BJ (cell line): ENCODE data around the gene RFX1. TPM values are rescaled to one million over a fixed set of nuclear protein-coding genes. Genes with fewer than 3 reads are reported as not detected.

Source experiments
- CTCF ChIA-PET: fragments of 350-600 bp; formaldehyde crosslinking; extraction: SDS; loops from one replicate; lab custom pipeline; 2021; ENCODE audit warnings: antibody characterized with exemption, inconsistent platforms; lab: Yijun Ruan, JAX
- POLR2A ChIA-PET: fragments of 300-600 bp; sonication (Branson Sonifier 250); formaldehyde crosslinking; extraction: SDS; loops from one replicate; lab custom pipeline; 2021; ENCODE audit warnings: antibody characterized with exemption; lab: Charles Lee
- DNase-seq: peaks from one replicate; pipeline ENCODE4 v3.0.0-alpha.2; 2011; ENCODE audit warnings: low read depth
- H3K27me3 ChIP-seq: 2 replicates; pipeline ENCODE4 v1.6.0; 2011; ENCODE audit warnings: low read length; ENCODE audit not compliant: control insufficient read depth, insufficient read depth
- H3K36me3 ChIP-seq: 2 replicates; pipeline ENCODE4 v1.5.1; 2011; ENCODE audit warnings: low read length; ENCODE audit not compliant: control insufficient read depth, insufficient read depth
- H3K4me3 ChIP-seq: 2 replicates; pipeline ENCODE4 v1.5.1; 2011; ENCODE audit warnings: low read depth, mild to moderate bottlenecking, control low read depth, low read length
- polyA plus RNA-seq: library from polyadenylated mRNA; depleted of rRNA; stranded (reverse); fragments of >200 nt; gene quantifications from 2 replicates; pipeline ENCODE4 v1.2.3, GENCODE V29; 2011
- TF ChIP-seq, protein P1 (sequence below): IDR thresholded peaks from 2 replicates; pipeline ENCODE4 v1.5.1; 2011; ENCODE audit warnings: low read depth, mild to moderate bottlenecking, control low read depth, inconsistent platforms, low read length, moderate library complexity; ENCODE audit not compliant: insufficient read depth

The RFX1 gene
- polyA plus RNA-seq, 1 experiment: 0.78 TPM

DNA sequence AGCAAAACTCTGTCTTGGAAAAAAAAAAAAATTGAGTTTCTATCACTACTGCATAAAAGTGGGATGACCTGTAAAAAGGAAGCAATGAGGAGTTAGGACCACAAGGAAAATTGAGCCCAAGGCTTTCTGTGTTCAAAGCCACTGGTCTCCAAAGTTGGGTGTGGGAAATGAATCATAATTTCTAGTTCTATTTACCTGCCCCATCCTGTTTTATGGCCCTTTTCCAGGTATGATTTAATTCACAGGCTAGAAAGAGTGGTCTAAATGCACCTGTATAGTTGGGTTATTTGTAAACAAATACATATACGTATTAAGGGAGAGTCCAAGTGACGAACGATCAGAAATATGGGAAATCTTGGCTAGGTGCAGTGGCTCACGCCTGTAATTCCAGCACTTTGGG is 59.7 kb downstream of the RFX1 start:
- Histone ChIP-seq H3K36me3 (no peaks in the 10 kb centered on the region), H3K4me3 (no peak overlapping the region), H3K27me3 (no peaks in the 10 kb centered on the region)
- no peak for DNase-seq
- TF ChIP-seq, protein P1, sequence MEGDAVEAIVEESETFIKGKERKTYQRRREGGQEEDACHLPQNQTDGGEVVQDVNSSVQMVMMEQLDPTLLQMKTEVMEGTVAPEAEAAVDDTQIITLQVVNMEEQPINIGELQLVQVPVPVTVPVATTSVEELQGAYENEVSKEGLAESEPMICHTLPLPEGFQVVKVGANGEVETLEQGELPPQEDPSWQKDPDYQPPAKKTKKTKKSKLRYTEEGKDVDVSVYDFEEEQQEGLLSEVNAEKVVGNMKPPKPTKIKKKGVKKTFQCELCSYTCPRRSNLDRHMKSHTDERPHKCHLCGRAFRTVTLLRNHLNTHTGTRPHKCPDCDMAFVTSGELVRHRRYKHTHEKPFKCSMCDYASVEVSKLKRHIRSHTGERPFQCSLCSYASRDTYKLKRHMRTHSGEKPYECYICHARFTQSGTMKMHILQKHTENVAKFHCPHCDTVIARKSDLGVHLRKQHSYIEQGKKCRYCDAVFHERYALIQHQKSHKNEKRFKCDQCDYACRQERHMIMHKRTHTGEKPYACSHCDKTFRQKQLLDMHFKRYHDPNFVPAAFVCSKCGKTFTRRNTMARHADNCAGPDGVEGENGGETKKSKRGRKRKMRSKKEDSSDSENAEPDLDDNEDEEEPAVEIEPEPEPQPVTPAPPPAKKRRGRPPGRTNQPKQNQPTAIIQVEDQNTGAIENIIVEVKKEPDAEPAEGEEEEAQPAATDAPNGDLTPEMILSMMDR: no peak
- CTCF ChIA-PET: no interaction called here
- POLR2A ChIA-PET: no interaction called here

DNA sequence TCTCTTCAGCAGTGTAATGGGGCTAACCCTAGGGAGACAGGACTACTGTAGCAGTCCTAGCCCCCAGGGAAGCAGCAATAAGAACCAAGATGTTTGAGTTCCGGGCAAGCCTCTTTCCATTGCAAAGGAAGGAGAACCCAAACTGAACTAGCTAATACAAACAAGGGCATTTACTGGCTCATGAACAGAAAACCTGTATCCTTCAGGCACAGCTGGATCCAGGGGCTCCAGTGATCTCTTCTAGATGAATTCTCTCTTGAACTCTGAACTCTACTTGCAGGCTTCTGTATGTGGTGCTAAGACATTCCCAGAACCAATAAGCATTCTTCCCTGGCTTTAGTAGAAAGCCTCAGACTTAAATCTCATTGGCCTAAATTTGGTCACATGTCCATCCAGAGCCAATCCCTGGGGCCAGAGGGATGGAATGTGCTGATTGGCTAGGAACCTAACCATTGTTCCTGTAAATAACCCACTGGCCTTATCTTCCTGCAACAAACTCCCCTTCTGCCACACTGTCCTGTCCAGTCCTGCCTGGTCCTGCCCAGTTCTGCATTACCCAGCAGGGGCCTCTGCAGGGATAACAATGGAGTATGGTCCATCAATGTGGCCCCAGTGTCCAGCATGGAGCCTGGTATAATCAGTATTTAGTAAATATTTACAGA is 64.0 kb downstream of the RFX1 start:
- Histone ChIP-seq H3K27me3 (no peaks in the 10 kb centered on the region), H3K36me3 (no peaks in the 10 kb centered on the region), H3K4me3 (no peak overlapping the region)
- CTCF ChIA-PET: interaction anchor here (0.6 to 1.1 kb wide), 2 partner anchors 10 to 439 kb away, joined by 3 read pairs; partner anchors contain the start of gene ADGRE5
- DNase-seq: no peak
- POLR2A ChIA-PET: no interaction called here
- TF ChIP-seq, protein P1: no peak

DNA sequence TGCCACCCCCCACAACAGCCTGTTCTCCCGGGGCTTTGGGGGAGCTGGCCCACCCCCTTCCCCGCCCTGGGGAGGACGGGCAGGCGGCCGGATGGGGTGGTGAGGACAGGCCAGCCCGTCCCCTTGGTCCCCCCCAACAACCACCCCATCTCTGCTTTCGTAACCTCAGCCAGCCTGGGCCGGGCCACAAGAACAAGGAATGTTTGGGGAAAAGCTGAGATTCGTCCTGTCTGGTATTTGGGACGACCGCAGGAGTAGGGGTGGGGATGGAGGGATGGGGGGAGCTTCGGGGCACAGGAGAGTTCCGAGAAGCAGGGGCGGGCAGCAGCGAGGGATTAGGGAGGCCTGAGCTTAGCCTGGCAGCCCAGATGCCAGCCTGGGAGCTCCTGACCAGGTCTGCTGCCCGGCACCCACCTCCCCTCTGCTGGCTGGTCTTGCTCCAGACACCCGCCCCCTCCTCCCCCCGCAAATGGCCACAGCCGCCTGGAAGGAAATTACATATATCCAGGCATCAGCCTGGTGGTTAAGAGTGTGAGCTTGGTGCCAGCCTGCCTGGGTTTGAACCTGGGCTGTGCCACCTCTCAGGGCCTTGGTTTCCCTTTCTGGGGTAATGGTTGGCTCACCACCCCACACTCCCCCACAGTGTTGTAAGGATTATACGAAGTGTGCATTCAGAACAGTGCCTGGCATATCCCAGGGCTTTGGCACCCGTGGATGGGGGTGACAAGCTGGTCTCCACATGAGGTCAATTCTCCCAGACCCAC is 67.6 kb downstream of the RFX1 start, which contains the start of gene PODNL1:
Gene PODNL1, minus strand, starts transcription at position 117 of the 764 bp plus-strand sequence. CDS start 236 bp downstream, outside the sequence.
- CTCF ChIA-PET: interaction anchor here (0.6 to 3.4 kb wide), 5 partner anchors 14 to 93 kb away, joined by 3 to 18 read pairs (median 4); partner anchors contain the start of genes DCAF15 and IL27RA
- Histone ChIP-seq H3K36me3 (peaks cover 7% of the 10 kb centered on the region), H3K4me3 (peak within 1 kb of the TSS; percentile 64), H3K27me3 (no peaks in the 10 kb centered on the region)
- TF ChIP-seq, protein P1: no peak
- peak; percentile 48 for DNase-seq
- POLR2A ChIA-PET: interaction anchor here (1.0 kb wide), 1 partner anchor 15 kb away, joined by 6 read pairs; no protein-coding TSS in a partner anchor

DNA sequence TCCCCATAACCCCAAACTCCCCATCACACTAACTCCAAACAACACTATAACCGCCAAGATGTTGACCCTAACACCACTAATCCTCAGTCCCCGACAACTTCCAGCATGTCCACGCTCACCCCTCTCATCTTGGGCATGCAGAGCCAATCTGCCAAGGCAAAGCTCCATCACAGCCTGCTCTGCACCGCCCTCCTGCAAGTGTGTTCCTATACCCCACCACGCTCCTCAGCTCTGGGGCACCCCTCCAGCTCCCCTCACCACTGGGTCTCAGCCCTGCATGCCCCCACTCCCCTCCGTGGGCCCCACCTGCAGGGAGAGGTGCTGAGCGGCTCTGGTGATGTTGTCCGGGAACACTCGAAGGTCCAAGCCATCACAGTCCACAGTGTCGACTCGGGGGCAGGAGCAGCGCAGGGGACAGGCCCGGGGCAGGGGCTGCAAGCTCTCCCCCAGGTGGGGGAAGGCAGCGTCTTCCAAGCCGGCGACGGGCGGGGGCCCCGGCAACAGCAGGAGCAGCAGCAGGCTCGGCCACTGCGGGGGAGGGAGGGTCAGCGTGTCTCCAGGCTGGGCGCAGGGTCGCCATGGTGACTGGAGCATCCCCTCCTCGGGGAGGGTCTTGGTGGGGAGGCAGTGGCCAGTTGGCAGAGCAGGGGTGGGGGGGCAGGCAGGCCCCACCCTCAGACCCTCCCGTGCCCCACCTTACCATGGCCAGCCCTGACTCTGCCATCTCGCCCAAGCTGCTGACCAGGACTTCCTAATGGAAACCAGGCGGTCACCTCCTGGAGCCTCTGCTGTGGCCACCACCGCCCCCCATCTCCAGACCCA is 68.4 kb downstream of the RFX1 start:
- DNase-seq: no peak
- POLR2A ChIA-PET: interaction anchor here (1.0 kb wide), 1 partner anchor 16 kb away, joined by 6 read pairs; no protein-coding TSS in a partner anchor
- TF ChIP-seq, protein P1: no peak

More for the DNA sequence above, 68.4 kb downstream of the RFX1 start:
- Histone ChIP-seq H3K36me3 (peaks cover 7% of the 10 kb centered on the region), H3K4me3 (peak overlapping the region; percentile 64), H3K27me3 (no peaks in the 10 kb centered on the region)
- CTCF ChIA-PET: interaction anchor here (1.1 to 3.4 kb wide), 2 partner anchors 15 to 94 kb away, joined by 4 to 18 read pairs; partner anchors contain the start of genes DCAF15 and IL27RA
